RWPE1 (cell line): Measurements from ENCODE around the gene SLC15A5.

Experiments used
- CTCF ChIA-PET: fragments of 350-600 bp; sonication (Branson Sonifier 250); formaldehyde crosslinking; extraction: SDS; loops from one replicate; lab custom pipeline; 2021; lab: Yijun Ruan, JAX
- POLR2A ChIA-PET: fragments of 400-600 bp; formaldehyde crosslinking; extraction: SDS; loops from one replicate; lab custom pipeline; 2020; ENCODE audit warnings: antibody characterized with exemption; ENCODE audit not compliant: low non-redundant PET; lab: Yijun Ruan, JAX
- DNase-seq: peaks from one replicate; pipeline ENCODE4 v3.0.0; 2012; ENCODE audit warnings: low spot score
- H3K27ac ChIP-seq: fragments of 450-650 bp; 2 replicates; pipeline ENCODE4 v1.5.1; 2017
- TF ChIP-seq, protein P1 (sequence below): fragments of 450-650 bp; conservative IDR thresholded peaks from 2 replicates; pipeline ENCODE4 v1.5.1; 2017; ENCODE audit warnings: low read depth, mild to moderate bottlenecking

SLC15A5 gene

DNA sequence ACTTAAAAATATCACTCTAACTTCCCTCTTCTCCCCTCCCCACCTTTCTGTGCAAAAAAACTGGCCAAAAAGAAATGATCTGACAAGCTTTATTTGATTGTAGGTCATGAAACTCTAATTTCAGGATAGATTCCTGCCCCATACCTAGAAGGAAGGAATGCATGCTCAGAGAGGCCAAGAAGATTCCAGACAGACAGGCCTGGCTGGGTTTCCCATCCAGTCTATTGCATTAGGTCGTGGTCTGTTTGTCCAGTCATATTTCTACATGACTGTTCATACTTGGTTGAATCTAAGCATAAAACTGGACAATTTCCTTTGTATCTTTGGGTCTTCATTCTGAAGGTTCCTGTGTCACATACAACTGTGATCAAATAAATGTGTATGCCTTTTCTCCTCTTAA lies 20.0 kb upstream of the SLC15A5 start:
- DNase-seq: no peak
- no peak overlapping the region for H3K27ac ChIP-seq
- CTCF ChIA-PET: no interaction called here
- POLR2A ChIA-PET: no interaction called here
- TF ChIP-seq, protein P1, sequence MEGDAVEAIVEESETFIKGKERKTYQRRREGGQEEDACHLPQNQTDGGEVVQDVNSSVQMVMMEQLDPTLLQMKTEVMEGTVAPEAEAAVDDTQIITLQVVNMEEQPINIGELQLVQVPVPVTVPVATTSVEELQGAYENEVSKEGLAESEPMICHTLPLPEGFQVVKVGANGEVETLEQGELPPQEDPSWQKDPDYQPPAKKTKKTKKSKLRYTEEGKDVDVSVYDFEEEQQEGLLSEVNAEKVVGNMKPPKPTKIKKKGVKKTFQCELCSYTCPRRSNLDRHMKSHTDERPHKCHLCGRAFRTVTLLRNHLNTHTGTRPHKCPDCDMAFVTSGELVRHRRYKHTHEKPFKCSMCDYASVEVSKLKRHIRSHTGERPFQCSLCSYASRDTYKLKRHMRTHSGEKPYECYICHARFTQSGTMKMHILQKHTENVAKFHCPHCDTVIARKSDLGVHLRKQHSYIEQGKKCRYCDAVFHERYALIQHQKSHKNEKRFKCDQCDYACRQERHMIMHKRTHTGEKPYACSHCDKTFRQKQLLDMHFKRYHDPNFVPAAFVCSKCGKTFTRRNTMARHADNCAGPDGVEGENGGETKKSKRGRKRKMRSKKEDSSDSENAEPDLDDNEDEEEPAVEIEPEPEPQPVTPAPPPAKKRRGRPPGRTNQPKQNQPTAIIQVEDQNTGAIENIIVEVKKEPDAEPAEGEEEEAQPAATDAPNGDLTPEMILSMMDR: no peak

DNA sequence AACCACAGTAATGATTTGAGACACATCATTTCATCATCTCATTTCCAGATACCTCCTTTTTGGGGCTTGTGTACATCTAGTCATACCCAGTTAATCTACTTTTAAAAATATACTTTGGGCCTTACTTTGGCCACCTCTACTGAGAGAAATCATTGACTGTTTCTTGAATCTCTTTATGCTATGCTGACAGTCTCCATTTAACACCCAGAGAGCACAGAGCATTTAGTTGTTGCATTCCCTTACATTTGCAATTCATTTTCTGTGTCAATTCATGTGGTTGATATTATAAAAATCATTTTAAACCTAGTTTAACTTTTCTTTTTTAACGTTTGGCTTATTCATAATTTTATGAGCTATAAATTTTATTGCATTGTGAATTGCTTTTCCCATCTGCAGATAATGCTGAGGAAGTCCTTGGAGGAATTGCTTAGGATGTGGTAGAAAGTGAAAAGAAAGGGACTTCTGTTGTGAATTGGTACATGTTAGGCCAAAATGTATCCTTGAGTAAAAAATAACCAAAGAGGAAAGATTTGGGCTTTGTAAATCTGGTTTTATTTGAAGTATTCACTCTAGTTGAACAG lies 17.0 kb upstream of the SLC15A5 start:
- POLR2A ChIA-PET: no interaction called here
- DNase-seq: no peak
- TF ChIP-seq, protein P1: no peak
- CTCF ChIA-PET: no interaction called here
- no peak overlapping the region for H3K27ac ChIP-seq

DNA sequence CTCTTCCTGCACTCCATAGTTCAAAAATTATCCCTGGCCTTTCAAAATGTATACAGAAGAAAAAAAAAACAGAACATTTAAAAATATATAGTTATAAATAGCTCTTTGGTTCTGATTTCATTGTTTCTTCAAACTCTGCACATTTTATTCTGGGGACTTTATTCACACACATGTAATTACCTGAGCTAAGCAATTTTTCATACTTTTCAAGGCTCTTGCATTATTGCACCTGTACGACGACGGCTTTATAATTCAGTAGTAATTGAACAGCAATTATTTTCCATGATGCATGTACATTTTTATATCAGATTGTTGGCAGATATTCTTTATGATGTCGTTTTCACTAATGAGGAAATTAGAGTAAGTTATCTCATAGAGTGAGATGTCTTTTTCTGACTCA lies 13.5 kb upstream of the SLC15A5 start:
- TF ChIP-seq, protein P1: no peak
- DNase-seq: no peak
- no peak overlapping the region for H3K27ac ChIP-seq
- POLR2A ChIA-PET: no interaction called here
- CTCF ChIA-PET: no interaction called here

DNA sequence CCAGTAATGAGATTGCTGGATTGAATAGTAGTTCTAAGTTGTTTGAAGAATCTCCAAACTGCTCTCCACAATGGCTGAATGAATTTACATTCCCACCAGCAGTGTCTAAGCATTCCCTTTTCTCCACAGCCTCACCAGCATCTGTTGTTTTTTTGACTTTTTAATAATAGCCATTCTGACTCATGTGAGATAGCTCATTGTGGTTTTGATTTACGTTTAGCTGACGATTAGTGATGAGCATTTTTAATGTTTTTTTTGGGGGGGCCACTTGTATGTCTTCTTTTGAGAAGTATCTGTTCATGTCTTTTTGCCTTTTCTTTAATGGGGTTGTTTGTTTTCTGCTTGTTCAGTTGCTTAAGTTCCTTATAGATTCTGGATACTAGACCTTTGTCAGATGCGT lies 8.1 kb upstream of the SLC15A5 start:
- POLR2A ChIA-PET: no interaction called here
- CTCF ChIA-PET: no interaction called here
- no peak for DNase-seq
- TF ChIP-seq, protein P1: no peak
- H3K27ac ChIP-seq: no peak overlapping the region

DNA sequence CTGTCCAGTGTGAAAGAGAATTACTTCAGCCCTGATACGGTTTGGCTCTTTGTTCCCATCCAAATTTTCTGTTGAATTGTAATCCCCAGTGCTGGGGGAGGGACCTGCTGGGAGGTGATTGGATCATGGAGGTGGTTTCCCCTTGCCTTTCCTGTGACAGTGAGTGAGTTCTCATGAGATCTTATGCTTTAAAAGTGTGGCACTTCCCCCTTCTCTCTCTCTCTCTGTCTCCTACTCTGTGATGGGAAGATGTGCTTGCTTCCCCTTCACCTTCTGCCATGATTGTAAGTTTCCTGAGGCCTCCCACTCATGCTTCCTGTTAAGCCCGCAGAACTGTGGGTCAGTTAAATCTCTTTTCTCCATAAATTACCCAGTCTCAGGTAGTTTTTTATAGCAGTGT lies 5.5 kb upstream of the SLC15A5 start:
- CTCF ChIA-PET: interaction anchor here (0.6 kb wide), 1 partner anchor 371 kb away, joined by 6 read pairs; no protein-coding TSS in a partner anchor
- no peak for DNase-seq
- POLR2A ChIA-PET: no interaction called here
- H3K27ac ChIP-seq: no peak overlapping the region
- TF ChIP-seq, protein P1: no peak

DNA sequence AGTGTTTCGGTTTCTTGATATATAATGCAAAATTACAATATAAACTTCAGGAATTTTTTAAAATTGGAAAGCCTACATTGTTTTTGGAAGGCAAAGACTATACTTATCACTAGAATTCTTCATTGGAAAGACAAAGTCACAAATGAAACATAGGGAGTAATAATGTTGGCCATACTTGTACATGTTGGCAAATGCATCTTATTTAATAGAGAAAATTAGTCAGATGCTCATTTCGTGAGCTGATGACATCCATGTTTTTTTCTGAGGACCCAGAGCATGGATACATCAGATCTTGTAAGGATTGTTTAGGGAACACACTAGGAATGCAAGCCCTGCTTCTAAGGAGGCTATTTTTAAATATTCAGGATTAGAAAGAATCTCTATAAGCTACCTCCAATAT lies 4.6 kb upstream of the SLC15A5 start:
- TF ChIP-seq, protein P1: no peak
- no peak overlapping the region for H3K27ac ChIP-seq
- POLR2A ChIA-PET: no interaction called here
- CTCF ChIA-PET: no interaction called here
- DNase-seq: no peak
